GM18498 (cell line): Measurements from ENCODE around the gene CPE.
"Not testable (repeated sequence)": the region's sequence is repeated elsewhere in the genome, so short reads cannot be mapped to it uniquely, and the experiment has no call there.

Experiments used
- ATAC-seq: cut with Tn5 transposase; IDR thresholded peaks from one replicate; pipeline ENCODE4 v1.9.1; 2021; ENCODE audit warnings: mild to moderate bottlenecking, moderate library complexity; ENCODE audit not compliant: unreplicated experiment

The CPE gene

GRCh38 chr4:165403048-165403447 lies 24.2 kb downstream of the CPE start:
- no peak for ATAC-seq

- ATAC-seq, result no peak
Observed at GRCh38 chr4:165403637-165404036, 24.8 kb downstream of the CPE start.

DNA sequence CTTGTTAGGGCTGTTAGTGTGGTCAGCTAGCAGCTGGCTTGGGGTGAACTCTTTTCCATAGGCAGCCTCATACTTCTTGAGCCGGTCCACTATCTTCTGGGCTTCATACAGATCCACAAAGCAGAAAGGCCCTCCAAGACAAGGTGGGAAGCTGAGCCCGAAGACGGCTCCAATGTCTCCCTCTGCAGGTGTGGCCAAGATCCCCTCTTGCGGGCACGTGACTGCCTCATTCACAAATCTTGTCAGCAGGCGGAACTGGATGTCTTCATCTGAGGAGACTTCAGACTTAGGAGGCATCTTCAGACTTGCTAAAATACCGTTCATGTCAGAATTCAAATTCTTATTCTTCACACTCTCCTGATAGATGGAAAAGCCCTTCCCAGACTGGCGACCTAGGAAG lies 25.3 kb downstream of the CPE start:
- no peak for ATAC-seq

GRCh38 chr4:165404696-165405095 lies 25.9 kb downstream of the CPE start:
- ATAC-seq, result no peak

DNA sequence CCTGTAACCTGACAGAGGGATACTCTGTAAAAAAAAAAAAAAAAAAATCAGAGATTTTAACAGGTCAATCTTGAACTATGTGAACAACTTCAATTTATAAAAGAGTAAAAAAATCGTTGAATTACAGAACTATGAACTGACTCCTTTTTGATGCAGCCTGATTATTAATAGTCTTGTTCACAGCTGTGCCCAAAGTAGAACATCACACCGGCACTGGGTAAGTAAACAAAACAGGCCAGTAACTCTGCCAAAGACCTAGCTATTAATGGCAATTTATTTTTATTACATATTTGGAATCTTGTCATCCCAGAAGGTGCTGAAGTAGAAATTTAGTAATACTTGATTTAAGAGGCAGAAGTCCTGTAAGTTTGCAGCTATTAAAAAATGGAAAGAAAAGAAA lies 31.4 kb downstream of the CPE start:
- ATAC-seq, result no peak

DNA sequence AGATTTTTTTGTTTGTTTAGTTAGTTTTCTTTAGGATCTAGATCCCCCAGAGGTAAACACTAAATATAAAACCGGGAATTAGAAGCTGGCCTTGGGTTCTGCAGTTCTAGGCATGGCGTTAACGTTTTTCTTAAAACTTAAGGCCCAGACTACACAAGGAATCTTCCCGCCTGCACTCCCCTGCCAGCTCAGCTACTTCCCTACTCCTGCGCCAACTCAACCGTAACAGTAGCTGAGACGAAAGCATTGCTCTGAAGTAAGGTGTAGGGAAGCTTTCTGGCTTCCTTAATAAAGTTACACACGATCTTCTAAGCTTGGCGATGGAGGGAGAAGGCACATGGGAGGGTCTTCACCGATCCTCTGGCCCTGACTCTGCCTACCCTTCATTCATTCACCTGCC lies 37.1 kb downstream of the CPE start:
- ATAC-seq, result no peak

GRCh38 chr4:165418073-165418472 lies 39.3 kb downstream of the CPE start:
- no peak for ATAC-seq

GRCh38 chr4:165425629-165426028 lies 46.8 kb downstream of the CPE start:
- ATAC-seq, result no peak

GRCh38 chr4:165426331-165426730 lies 47.5 kb downstream of the CPE start:
- ATAC-seq, result no peak

DNA sequence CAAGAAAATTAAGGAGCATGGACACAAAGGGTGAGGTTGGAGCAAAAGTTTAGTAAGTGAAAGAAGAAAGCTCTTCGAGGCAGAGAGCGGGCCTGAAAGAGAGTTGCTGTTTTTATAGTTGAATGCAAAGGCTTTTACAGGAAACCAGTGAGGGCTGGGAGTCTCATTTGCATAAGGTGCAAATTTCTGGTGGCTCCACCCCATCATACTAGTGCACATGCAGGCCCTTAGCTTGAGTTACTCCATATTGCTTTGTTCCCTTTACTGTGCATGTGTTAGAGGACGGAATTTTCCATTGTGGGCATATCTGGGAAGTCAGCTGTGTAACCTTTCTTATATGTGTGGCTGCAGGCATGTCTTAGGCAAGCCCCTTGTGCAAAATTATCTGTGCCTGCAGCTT lies 48.0 kb downstream of the CPE start:
- ATAC-seq, result no peak

DNA sequence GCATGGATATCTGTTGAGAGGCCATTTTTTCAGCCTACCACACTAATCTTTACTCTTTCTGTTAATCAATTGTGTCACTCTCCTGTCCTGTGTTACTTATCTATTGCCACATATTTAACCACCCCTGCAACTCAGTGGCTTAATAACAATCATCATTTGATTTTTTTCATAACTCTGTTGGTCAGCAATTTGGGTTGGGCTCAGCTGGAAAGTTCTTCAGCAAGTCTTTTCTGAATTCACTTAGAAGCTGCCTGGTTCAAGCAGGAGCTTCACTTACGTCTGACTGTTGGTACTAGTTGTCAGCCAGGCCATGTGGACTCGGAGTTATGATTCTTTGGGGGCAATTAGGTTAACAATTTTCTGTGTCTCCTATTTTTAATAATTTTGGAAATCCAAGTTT lies 50.1 kb downstream of the CPE start:
- no peak for ATAC-seq

- no peak for ATAC-seq
Observed at GRCh38 chr4:165433529-165433928, 54.7 kb downstream of the CPE start.

- ATAC-seq, result no peak
Observed at GRCh38 chr4:165437691-165438090, 58.9 kb downstream of the CPE start.

- ATAC-seq, result no peak
Observed at GRCh38 chr4:165439344-165439743, 60.5 kb downstream of the CPE start.

- no peak for ATAC-seq
Observed at GRCh38 chr4:165439981-165440380, 61.2 kb downstream of the CPE start.

DNA sequence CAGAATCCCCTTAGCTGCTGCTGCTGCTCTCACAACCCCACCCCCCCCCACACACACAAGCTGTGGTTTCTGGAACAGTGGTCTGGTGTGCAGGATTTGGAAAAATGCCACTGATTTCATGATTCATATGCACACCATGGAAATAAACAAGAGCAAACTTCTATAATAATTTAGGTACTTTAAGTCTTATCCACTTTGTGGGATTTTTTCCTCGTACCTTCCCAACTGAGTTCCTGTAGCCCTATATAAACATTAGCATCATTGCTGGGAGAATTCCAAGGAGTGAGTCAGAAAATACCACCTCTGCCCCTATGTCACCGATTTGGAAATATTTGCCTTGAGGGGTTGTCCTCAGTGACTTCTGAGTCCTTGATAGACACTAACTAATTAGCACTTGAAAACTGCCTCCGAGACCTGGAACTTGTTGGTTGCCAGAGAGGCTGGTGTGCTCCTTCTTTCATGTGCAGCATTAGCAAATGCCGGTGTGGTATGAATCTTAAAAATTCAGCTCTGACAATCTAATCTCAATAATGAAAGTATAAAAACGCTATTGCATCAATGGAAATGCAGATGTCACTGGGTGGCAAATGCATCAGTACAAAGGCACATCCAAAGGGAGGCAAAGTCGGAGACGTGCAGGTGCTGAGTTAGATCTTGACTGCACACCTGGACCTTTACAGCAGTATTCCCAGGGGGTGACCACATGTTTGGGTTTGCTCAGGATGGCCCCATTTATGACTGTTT lies 61.8 kb downstream of the CPE start:
- ATAC-seq, result no peak

DNA sequence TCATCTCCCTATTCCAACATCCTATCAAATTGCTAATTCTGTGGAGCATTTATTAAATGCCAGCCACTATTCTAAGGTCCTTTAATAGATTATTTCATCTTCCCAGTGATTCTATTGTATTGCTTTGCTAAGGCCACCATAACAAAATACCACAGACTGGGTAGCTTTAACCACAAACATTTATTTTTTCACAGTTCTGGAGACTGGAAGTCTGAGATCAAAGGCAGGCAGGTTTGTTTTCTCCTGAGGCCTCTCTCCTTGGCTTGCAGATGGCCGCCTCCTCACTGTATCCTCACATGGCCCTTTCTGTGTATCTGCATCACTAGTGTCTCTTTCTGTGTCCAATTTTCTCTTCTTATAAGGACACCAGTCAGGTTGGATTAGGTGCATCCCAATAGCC lies 64.5 kb downstream of the CPE start:
- no peak for ATAC-seq

DNA sequence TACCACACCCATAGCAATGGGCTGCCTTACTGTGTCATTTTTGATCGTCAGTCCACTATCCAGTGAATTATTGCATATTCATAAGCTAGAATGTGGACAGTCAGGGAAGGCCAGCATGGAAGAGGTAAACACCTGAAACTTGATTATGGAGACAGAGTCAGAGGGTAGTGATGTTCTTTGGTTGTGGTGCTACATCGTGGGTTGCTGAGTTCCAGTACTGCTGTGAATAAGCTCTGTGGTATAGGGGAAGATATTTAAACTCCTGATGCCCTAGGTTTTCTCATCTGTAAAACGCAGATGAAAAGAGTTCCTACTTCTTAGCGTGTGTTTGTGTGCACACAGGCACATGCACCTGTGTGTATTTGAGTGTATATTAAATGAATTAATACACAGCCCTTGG lies 69.9 kb downstream of the CPE start:
- ATAC-seq, result no peak

GRCh38 chr4:165449333-165449732 lies 70.5 kb downstream of the CPE start:
- ATAC-seq, result no peak

DNA sequence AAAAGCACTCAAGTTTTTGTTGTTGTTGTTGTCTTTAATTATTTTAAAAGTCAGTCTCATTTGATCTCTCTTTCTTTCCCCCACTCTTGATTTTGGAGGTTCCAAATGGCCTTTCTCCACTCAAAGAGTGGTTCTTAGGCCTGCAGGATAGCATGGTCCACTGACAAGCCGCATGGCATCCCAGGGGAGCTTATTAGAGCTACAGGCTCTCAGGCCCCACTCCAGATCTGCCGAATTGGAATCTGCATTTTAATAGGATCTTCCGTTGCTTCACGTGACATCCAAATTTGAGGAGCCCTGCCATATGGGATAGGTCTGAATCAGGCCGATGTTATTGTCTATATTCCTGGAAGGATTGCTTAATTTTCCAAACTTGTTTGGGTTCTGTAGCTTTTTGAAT lies 72.1 kb downstream of the CPE start:
- no peak for ATAC-seq

DNA sequence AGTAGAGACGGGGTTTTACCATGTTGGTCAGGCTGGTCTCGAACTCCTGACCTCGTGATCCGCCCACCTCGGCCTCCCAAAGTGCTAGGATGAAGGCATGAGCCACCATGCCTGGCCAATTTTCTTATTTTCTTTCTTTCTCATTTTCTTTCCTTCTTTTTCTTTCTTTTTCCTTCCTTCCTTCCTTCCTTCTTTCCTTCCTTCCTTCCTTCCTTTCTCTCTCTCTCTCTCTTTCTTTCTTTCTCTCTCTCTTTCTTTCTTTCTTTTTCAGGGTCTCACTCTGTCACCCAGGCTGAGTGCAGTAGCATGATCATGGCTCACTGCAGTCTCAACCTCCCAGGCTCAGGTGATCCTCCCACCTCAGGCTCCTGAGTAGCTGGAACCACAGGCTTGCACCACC lies 74.3 kb downstream of the CPE start:
- ATAC-seq, result not testable (repeated sequence)

- no peak for ATAC-seq
Observed at GRCh38 chr4:165454426-165454825, 75.6 kb downstream of the CPE start.

GRCh38 chr4:165457793-165458192 lies 79.0 kb downstream of the CPE start:
- ATAC-seq, result no peak
